Activated CD4-positive, alpha-beta T cell treated with anti-CD3 and anti-CD28 coated beads, Interleukin-2, amount 10 ng/mL, durations not matched to agents 7 days and 5 days (primary cell): Measurements from ENCODE around the gene TNPO2. TPM values are rescaled to one million over a fixed set of nuclear protein-coding genes. Genes with fewer than 3 reads are reported as not detected.
"Not testable (repeated sequence)": the region's sequence is repeated elsewhere in the genome, so short reads cannot be mapped to it uniquely, and the experiment has no call there.

Source experiments
- CTCF ChIA-PET: fragments of 350-600 bp; sonication (Branson Sonifier 250); formaldehyde crosslinking; loops from one replicate; lab custom pipeline; 2021; ENCODE audit warnings: antibody characterized with exemption; lab: Charles Lee
- POLR2A ChIA-PET: fragments of 350-600 bp; sonication (Branson Sonifier 250); formaldehyde crosslinking; loops from one replicate; lab custom pipeline; 2021; ENCODE audit warnings: antibody characterized with exemption; lab: Charles Lee
- DNase-seq: peaks from one replicate; pipeline ENCODE4 v3.0.0-alpha.2; 2020
- H3K27ac Mint-ChIP-seq: one replicate; pipeline ENCODE4 v1.8.0; 2021; ENCODE audit warnings: mild to moderate bottlenecking, moderate library complexity, mixed read lengths
- H3K27me3 Mint-ChIP-seq: one replicate; pipeline ENCODE4 v1.8.0; 2021; ENCODE audit warnings: mixed read lengths
- H3K36me3 Mint-ChIP-seq: one replicate; pipeline ENCODE4 v1.8.0; 2021; ENCODE audit warnings: low read depth, mixed read lengths
- H3K4me1 Mint-ChIP-seq: one replicate; pipeline ENCODE4 v1.8.0; 2021; ENCODE audit warnings: mixed read lengths
- H3K4me3 Mint-ChIP-seq: one replicate; pipeline ENCODE4 v1.8.0; 2021; ENCODE audit warnings: mild to moderate bottlenecking, moderate library complexity, mixed read lengths
- H3K9me3 Mint-ChIP-seq: one replicate; pipeline ENCODE4 v1.8.0; 2021; ENCODE audit warnings: mixed read lengths
- total RNA-seq, 2 experiments: library from RNA; stranded (reverse); gene quantifications; one replicate each; pipeline ENCODE4 v1.2.3, GENCODE V29; 2021

TNPO2 gene
- total RNA-seq, 2 experiments from 2014 or later = 80.5 to 90.7 TPM

- Mint-ChIP-seq H3K36me3 (peaks cover 14% of the 10 kb centered on the region), H3K4me1 (peaks cover 24% of the 10 kb centered on the region), H3K4me3 (peak overlapping the region; percentile 58), H3K27ac (peak overlapping the region; percentile 97)
- POLR2A ChIA-PET, H3K9me3 Mint-ChIP-seq, H3K27me3 Mint-ChIP-seq, DNase-seq: not testable (repeated sequence)
- CTCF ChIA-PET = interaction anchor here (1.2 to 1.6 kb wide), 5 partner anchors 8 to 150 kb away, joined by 3 to 5 read pairs (median 4); no protein-coding TSS in a partner anchor
These were observed 26.3 kb downstream of the TNPO2 start for GRCh38 chr19:12697425-12697824.

GRCh38 chr19:12696366-12697335 is 27.1 kb downstream of the TNPO2 start, which contains the start of gene FBXW9:
Gene FBXW9 (minus strand): TSS chr19:12696631. CDS start chr19:12696581, 50 bp downstream.
- H3K27ac Mint-ChIP-seq = peak within 1 kb of the TSS; percentile 97
- CTCF ChIA-PET = interaction anchor here (1.2 to 2.4 kb wide), 6 partner anchors 9 to 151 kb away, joined by 3 to 7 read pairs (median 4); no protein-coding TSS in a partner anchor
- DNase-seq = peak; percentile 97
- H3K36me3 Mint-ChIP-seq = peaks cover 13% of the 10 kb centered on the region
- H3K27me3 Mint-ChIP-seq = no peaks in the 10 kb centered on the region
- no peaks in the 10 kb centered on the region for H3K9me3 Mint-ChIP-seq
- POLR2A ChIA-PET = no interaction called here
- peaks cover 24% of the 10 kb centered on the region for H3K4me1 Mint-ChIP-seq
- peak within 1 kb of the TSS; percentile 92 for H3K4me3 Mint-ChIP-seq

GRCh38 chr19:12695997-12696365 is 27.8 kb downstream of the TNPO2 start:
- peak overlapping the region; percentile 97 for H3K27ac Mint-ChIP-seq
- H3K9me3 Mint-ChIP-seq = no peaks in the 10 kb centered on the region
- peak overlapping the region; percentile 92 for H3K4me3 Mint-ChIP-seq
- peak; percentile 26 for DNase-seq
- ChIA-PET POLR2A (no interaction called here), CTCF (interaction anchor here (1.2 to 2.4 kb wide), 4 partner anchors 9 to 87 kb away, joined by 4 to 7 read pairs (median 4); no protein-coding TSS in a partner anchor)
- no peaks in the 10 kb centered on the region for H3K27me3 Mint-ChIP-seq
- H3K36me3 Mint-ChIP-seq = peaks cover 8% of the 10 kb centered on the region
- peaks cover 24% of the 10 kb centered on the region for H3K4me1 Mint-ChIP-seq

- Mint-ChIP-seq H3K27me3 (no peaks in the 10 kb centered on the region), H3K9me3 (no peaks in the 10 kb centered on the region), H3K27ac (no peak overlapping the region), H3K4me1 (peaks cover 24% of the 10 kb centered on the region), H3K36me3 (peaks cover 7% of the 10 kb centered on the region), H3K4me3 (peak overlapping the region; percentile 92)
- POLR2A ChIA-PET = no interaction called here
- CTCF ChIA-PET = interaction anchor here (2.4 kb wide), 1 partner anchor 9 kb away, joined by 7 read pairs; no protein-coding TSS in a partner anchor
- DNase-seq = no peak
These were observed 28.2 kb downstream of the TNPO2 start for GRCh38 chr19:12695514-12695913.

GRCh38 chr19:12695096-12695495 is 28.6 kb downstream of the TNPO2 start:
- POLR2A ChIA-PET = no interaction called here

GRCh38 chr19:12694641-12695040 is 29.1 kb downstream of the TNPO2 start:
- DNase-seq = no peak
- Mint-ChIP-seq H3K36me3 (peaks cover 7% of the 10 kb centered on the region), H3K27ac (no peak overlapping the region), H3K4me3 (peak overlapping the region; percentile 92), H3K27me3 (no peaks in the 10 kb centered on the region), H3K4me1 (peaks cover 24% of the 10 kb centered on the region), H3K9me3 (no peaks in the 10 kb centered on the region)
- ChIA-PET POLR2A (no interaction called here), CTCF (interaction anchor here (0.7 to 2.4 kb wide), 2 partner anchors 8 to 97 kb away, joined by 4 to 7 read pairs; partner anchors contain the start of gene JUNB)

More at GRCh38 chr19:12695096-12695495, 28.6 kb downstream of the TNPO2 start:
- DNase-seq = no peak
- Mint-ChIP-seq H3K27ac (no peak overlapping the region), H3K36me3 (peaks cover 7% of the 10 kb centered on the region), H3K9me3 (no peaks in the 10 kb centered on the region), H3K4me3 (peak overlapping the region; percentile 92), H3K27me3 (no peaks in the 10 kb centered on the region), H3K4me1 (peaks cover 24% of the 10 kb centered on the region)
- CTCF ChIA-PET = interaction anchor here (2.4 kb wide), 1 partner anchor 9 kb away, joined by 7 read pairs; no protein-coding TSS in a partner anchor

GRCh38 chr19:12692960-12693359 is 30.8 kb downstream of the TNPO2 start:
- H3K27me3 Mint-ChIP-seq = no peaks in the 10 kb centered on the region
- H3K27ac Mint-ChIP-seq = no peak overlapping the region
- H3K4me3 Mint-ChIP-seq = no peak overlapping the region
- no peaks in the 10 kb centered on the region for H3K9me3 Mint-ChIP-seq
- no peak for DNase-seq
- H3K36me3 Mint-ChIP-seq = peaks cover 2% of the 10 kb centered on the region
- CTCF ChIA-PET = interaction anchor here (0.6 kb wide), 2 partner anchors 27 to 34 kb away, joined by 3 read pairs; no protein-coding TSS in a partner anchor
- POLR2A ChIA-PET = no interaction called here
- H3K4me1 Mint-ChIP-seq = peaks cover 20% of the 10 kb centered on the region

- no peak for DNase-seq
- Mint-ChIP-seq H3K4me3 (no peak overlapping the region), H3K36me3 (no peaks in the 10 kb centered on the region), H3K9me3 (no peaks in the 10 kb centered on the region), H3K27ac (no peak overlapping the region), H3K27me3 (no peaks in the 10 kb centered on the region), H3K4me1 (peaks cover 5% of the 10 kb centered on the region)
- CTCF ChIA-PET = interaction anchor here (0.7 kb wide), 1 partner anchor 11 kb away, joined by 3 read pairs; no protein-coding TSS in a partner anchor
- POLR2A ChIA-PET = no interaction called here
These were observed 34.0 kb downstream of the TNPO2 start for GRCh38 chr19:12689581-12690216.

- no peak for DNase-seq
- Mint-ChIP-seq H3K4me1 (no peaks in the 10 kb centered on the region), H3K36me3 (no peaks in the 10 kb centered on the region), H3K9me3 (no peaks in the 10 kb centered on the region), H3K27me3 (no peaks in the 10 kb centered on the region), H3K27ac (no peak overlapping the region), H3K4me3 (no peak overlapping the region)
- ChIA-PET POLR2A (no interaction called here), CTCF (no interaction called here)
These were observed 34.7 kb downstream of the TNPO2 start for GRCh38 chr19:12689012-12689411.

- DNase-seq = no peak
- ChIA-PET CTCF (interaction anchor here (0.6 to 2.2 kb wide), 2 partner anchors 8 to 585 kb away, joined by 7 read pairs; no protein-coding TSS in a partner anchor), POLR2A (no interaction called here)
- Mint-ChIP-seq H3K27me3 (no peaks in the 10 kb centered on the region), H3K36me3 (no peaks in the 10 kb centered on the region), H3K27ac (no peak within 1 kb of the TSS), H3K4me3 (no peak within 1 kb of the TSS), H3K9me3 (no peaks in the 10 kb centered on the region), H3K4me1 (peaks cover 2% of the 10 kb centered on the region)
These were observed 36.1 kb downstream of the TNPO2 start, which contains the start of gene GNG14 for GRCh38 chr19:12687496-12688196. Gene GNG14 (plus strand): TSS chr19:12687998. CDS start chr19:12688049, 51 bp downstream.

- peaks cover 4% of the 10 kb centered on the region for H3K36me3 Mint-ChIP-seq
- POLR2A ChIA-PET = no interaction called here
- CTCF ChIA-PET = interaction anchor here (0.6 to 2.2 kb wide), 4 partner anchors 9 to 132 kb away, joined by 3 to 7 read pairs (median 3); no protein-coding TSS in a partner anchor
These were observed 37.9 kb downstream of the TNPO2 start for GRCh38 chr19:12685831-12686230.

More at GRCh38 chr19:12685831-12686230, 37.9 kb downstream of the TNPO2 start:
- H3K27ac Mint-ChIP-seq = no peak overlapping the region
- peaks cover 6% of the 10 kb centered on the region for H3K4me1 Mint-ChIP-seq
- no peak overlapping the region for H3K4me3 Mint-ChIP-seq
- H3K9me3 Mint-ChIP-seq = no peaks in the 10 kb centered on the region
- no peaks in the 10 kb centered on the region for H3K27me3 Mint-ChIP-seq
- no peak for DNase-seq
